Endothelial cell (in vitro differentiated cells): Measurements from ENCODE around the gene MCOLN3. TPM values are rescaled to one million over a fixed set of nuclear protein-coding genes. Genes with fewer than 3 reads are reported as not detected.
A peak's percentile ranks its signal among the peaks of the same experiment; 100 is the strongest.

Experiments used
- DNase-seq: peaks from one replicate; pipeline ENCODE4 v3.0.0; 2021; ENCODE audit warnings: low spot score
- H3K27ac Mint-ChIP-seq: one replicate; pipeline ENCODE4 v1.8.0; 2021; ENCODE audit warnings: mixed read lengths, inconsistent platforms; ENCODE audit not compliant: unreplicated experiment
- H3K27me3 Mint-ChIP-seq: one replicate; pipeline ENCODE4 v1.8.0; 2021; ENCODE audit warnings: mild to moderate bottlenecking, moderate library complexity, mixed read lengths, inconsistent platforms; ENCODE audit not compliant: unreplicated experiment
- H3K36me3 Mint-ChIP-seq: one replicate; pipeline ENCODE4 v1.8.0; 2021; ENCODE audit warnings: mild to moderate bottlenecking, low read depth, mixed read lengths, inconsistent platforms; ENCODE audit not compliant: unreplicated experiment
- H3K4me1 Mint-ChIP-seq: one replicate; pipeline ENCODE4 v1.8.0; 2021; ENCODE audit warnings: mild to moderate bottlenecking, mixed read lengths, inconsistent platforms; ENCODE audit not compliant: unreplicated experiment
- H3K4me3 Mint-ChIP-seq: one replicate; pipeline ENCODE4 v1.8.0; 2021; ENCODE audit warnings: mild to moderate bottlenecking, mixed read lengths, inconsistent platforms; ENCODE audit not compliant: unreplicated experiment
- H3K9me3 Mint-ChIP-seq: one replicate; pipeline ENCODE4 v1.8.0; 2021; ENCODE audit warnings: mixed read lengths, inconsistent platforms; ENCODE audit not compliant: unreplicated experiment
- CTCF ChIP-seq: fragments of 200-600 bp; sonication (generic); IDR thresholded peaks from one replicate; pipeline ENCODE4 v1.5.0; 2021; ENCODE audit warnings: antibody characterized with exemption; ENCODE audit not compliant: unreplicated experiment
- long read RNA-seq: library from polyadenylated mRNA; unstranded; transcript quantifications from one replicate; pipeline ENCODE4 v2.0.0, GENCODE V29; 2020; ENCODE audit not compliant: unreplicated experiment
- total RNA-seq: library from RNA; stranded (reverse); fragmentation: NEBNext Ultra II Directional; extraction: Animal tissue kit (Norgen Biotek cat#: 25700); gene quantifications from one replicate; pipeline ENCODE4 v1.2.1, GENCODE V29; 2021; ENCODE audit not compliant: unreplicated experiment

Gene MCOLN3
- 0.90 TPM for total RNA-seq
- long read RNA-seq = 0 reads

GRCh38 chr1:85048296-85049064, at the start of gene MCOLN3:
Gene MCOLN3 (minus strand): TSS chr1:85048500. CDS start chr1:85045360, 3,140 bp downstream.
- Mint-ChIP-seq H3K27me3 (peaks cover 8% of the 10 kb centered on the region), H3K9me3 (no peaks in the 10 kb centered on the region), H3K4me1 (peaks cover 10% of the 10 kb centered on the region), H3K4me3 (peak within 1 kb of the TSS; percentile 73), H3K36me3 (no peaks in the 10 kb centered on the region), H3K27ac (no peak within 1 kb of the TSS)
- TF ChIP-seq CTCF = no peak
- peak; percentile 38 for DNase-seq

- H3K27me3 Mint-ChIP-seq = no peaks in the 10 kb centered on the region
- no peaks in the 10 kb centered on the region for H3K36me3 Mint-ChIP-seq
- H3K9me3 Mint-ChIP-seq = no peaks in the 10 kb centered on the region
- TF ChIP-seq CTCF = no peak
- H3K4me1 Mint-ChIP-seq = no peaks in the 10 kb centered on the region
- no peak overlapping the region for H3K4me3 Mint-ChIP-seq
- DNase-seq = no peak
- H3K27ac Mint-ChIP-seq = no peak overlapping the region
These were observed 45.3 kb upstream of the MCOLN3 start for GRCh38 chr1:85093644-85094043.

GRCh38 chr1:85091671-85092280, 43.5 kb upstream of the MCOLN3 start:
- H3K27ac Mint-ChIP-seq = peak overlapping the region; percentile 64
- no peaks in the 10 kb centered on the region for H3K27me3 Mint-ChIP-seq
- H3K4me1 Mint-ChIP-seq = no peaks in the 10 kb centered on the region
- no peak for TF ChIP-seq CTCF
- H3K36me3 Mint-ChIP-seq = no peaks in the 10 kb centered on the region
- no peak for DNase-seq
- no peak overlapping the region for H3K4me3 Mint-ChIP-seq
- no peaks in the 10 kb centered on the region for H3K9me3 Mint-ChIP-seq

- no peaks in the 10 kb centered on the region for H3K27me3 Mint-ChIP-seq
- no peak for DNase-seq
- no peaks in the 10 kb centered on the region for H3K4me1 Mint-ChIP-seq
- no peaks in the 10 kb centered on the region for H3K9me3 Mint-ChIP-seq
- H3K4me3 Mint-ChIP-seq = no peak overlapping the region
- TF ChIP-seq CTCF = no peak
- H3K36me3 Mint-ChIP-seq = no peaks in the 10 kb centered on the region
- no peak overlapping the region for H3K27ac Mint-ChIP-seq
These were observed 41.9 kb upstream of the MCOLN3 start for GRCh38 chr1:85090225-85090624.

GRCh38 chr1:85089203-85089602, 40.9 kb upstream of the MCOLN3 start:
- Mint-ChIP-seq H3K36me3 (no peaks in the 10 kb centered on the region), H3K27ac (no peak overlapping the region), H3K9me3 (no peaks in the 10 kb centered on the region), H3K27me3 (no peaks in the 10 kb centered on the region), H3K4me3 (no peak overlapping the region), H3K4me1 (no peaks in the 10 kb centered on the region)
- TF ChIP-seq CTCF = no peak
- no peak for DNase-seq
